HUDEP-2 (cell line): ENCODE data around the gene METTL24.

Source experiments
- DNase-seq, 76 experiments: peaks; one replicate each; lab custom pipeline; 2025; ENCODE audit not compliant: unreplicated experiment in 76 of 76; lab: John Stamatoyannopoulos, UW

METTL24 gene

GRCh38 chr6:110211753-110212152 lies 146.4 kb downstream of the METTL24 start:
- DNase-seq, result no peak

GRCh38 chr6:110207652-110208051 lies 150.5 kb downstream of the METTL24 start:
- DNase-seq, result no peak

DNA sequence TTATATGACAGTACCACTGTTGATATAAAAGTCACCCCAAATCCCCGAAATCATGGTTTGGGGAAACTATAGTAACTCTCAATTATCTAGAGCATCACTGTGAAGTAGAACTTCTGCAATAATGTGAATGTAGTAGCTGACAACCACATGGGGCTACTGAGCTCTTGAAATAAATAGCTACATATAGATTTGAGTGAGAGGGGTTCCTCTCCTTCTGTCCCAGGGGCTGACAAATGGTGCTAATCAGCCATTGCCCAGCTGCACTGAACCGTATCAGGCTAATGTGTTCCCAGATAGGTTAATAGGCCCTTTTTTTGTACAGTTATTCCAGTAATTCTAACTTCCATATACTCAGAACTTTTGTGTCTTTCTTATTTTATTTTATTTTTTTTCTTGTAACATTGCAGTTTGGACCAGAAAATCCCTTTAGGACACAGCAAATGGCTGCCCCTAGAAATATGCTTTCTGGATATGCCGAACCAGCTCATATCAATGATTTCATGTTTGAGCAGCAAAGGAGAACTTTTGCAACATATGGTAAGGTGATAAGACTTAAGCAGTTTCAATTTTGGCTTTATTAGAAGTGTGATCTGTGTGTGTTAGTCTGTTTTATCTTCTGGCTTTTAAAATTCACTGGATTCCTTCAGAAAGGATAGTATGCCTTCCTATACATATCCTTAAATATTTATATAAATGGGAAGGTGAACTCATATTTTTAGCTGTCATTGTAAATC lies 156.8 kb downstream of the METTL24 start:
- DNase-seq, result peak in 13 of 76 experiments; percentile 7 to 60 (median 27)

GRCh38 chr6:110198561-110198960 lies 159.6 kb downstream of the METTL24 start:
- DNase-seq, result no peak

DNA sequence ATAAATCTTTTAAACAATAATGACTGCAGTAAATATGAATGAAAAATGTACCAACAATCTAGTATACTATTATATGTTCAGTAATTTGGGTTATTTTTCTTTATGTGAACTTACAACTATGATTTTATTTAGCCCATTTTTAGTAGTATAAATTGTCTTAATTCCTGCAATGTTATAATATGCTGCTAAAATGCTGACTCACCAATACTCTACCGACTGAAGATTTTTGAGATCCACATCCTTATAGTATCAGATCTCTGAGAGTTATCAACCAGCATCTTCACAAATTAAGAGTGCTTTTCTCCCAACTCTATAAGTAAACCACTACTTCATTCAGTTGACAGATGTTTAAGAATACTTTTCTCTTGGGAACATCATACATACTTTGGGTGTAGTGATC lies 161.3 kb downstream of the METTL24 start:
- no peak for DNase-seq

- no peak for DNase-seq
Observed at GRCh38 chr6:110195639-110196038, 162.5 kb downstream of the METTL24 start.
